Prostate gland (tissue), 2 donors: ENCODE results near the gene RAB36. TPM values are rescaled to one million over a fixed set of nuclear protein-coding genes. Genes with fewer than 3 reads are reported as not detected.

Experiments
- DNase-seq: peaks from one replicate; pipeline ENCODE4 v3.0.0-alpha.2; 2019; ENCODE audit warnings: low spot score
- H3K27ac ChIP-seq, 2 donors: fragments of 200-600 bp; sonication (generic); 2 replicates each; pipeline ENCODE4 v1.5.1; 2017 to 2019
- H3K27me3 ChIP-seq: fragments of 200-600 bp; sonication (generic); replicated peaks from 2 replicates; pipeline ENCODE4 v1.5.1; 2019; ENCODE audit not compliant: insufficient read depth
- H3K36me3 ChIP-seq, 2 donors: fragments of 200-600 bp; sonication (generic); 1 replicate in 1 of 2; 2 replicates in 1 of 2; pipeline versions ENCODE4 v1.5.1 to v1.8.1; 2017 to 2019
- H3K4me1 ChIP-seq: fragments of 200-600 bp; sonication (generic); replicated peaks from 2 replicates; pipeline ENCODE4 v1.5.1; 2019
- H3K4me3 ChIP-seq, 2 donors: fragments of 200-600 bp; sonication (generic); 2 replicates each; pipeline ENCODE4 v1.5.1; 2017 to 2019
- H3K9me3 ChIP-seq: fragments of 200-600 bp; sonication (generic); 2 replicates; pipeline ENCODE4 v1.5.1; 2017
- POLR2A ChIP-seq: fragments of 450-650 bp; IDR thresholded peaks from one replicate; pipeline ENCODE4 v1.6.1; 2016; ENCODE audit warnings: antibody characterized with exemption, mild to moderate bottlenecking
- POLR2AphosphoS5 ChIP-seq: sonication (generic); formaldehyde crosslinking; IDR thresholded peaks from one replicate; pipeline ENCODE4 v1.6.1; 2017; ENCODE audit warnings: antibody characterized with exemption
- WGBS: methylation state at CpG from one replicate; pipeline ENCODE4 v1.1.5; 2018; 5-methylcytosine and 5-hydroxymethylcytosine counted together
- intact Hi-C: fragments of 100-400 bp; cut with DNase I; formaldehyde crosslinking; loops from one replicate; pipeline ENCODE4 v1.14.2; 2022
- total RNA-seq, 2 donors: library from RNA; depleted of rRNA; stranded (reverse); fragments of >200 nt; gene quantifications; one replicate each; pipeline ENCODE4 v1.1.0, GENCODE V29; 2016
- TF ChIP-seq, protein P1 (sequence below), 4 experiments: fragments of 200-600 bp in 2 of 4; fragments of 450-650 bp in 2 of 4; sonication (generic) in 2 of 4; IDR thresholded peaks; 1 replicate in 3 of 4; 2 replicates in 1 of 4; pipeline ENCODE4 v1.5.1; 2016 to 2019; ENCODE audit warnings: antibody characterized with exemption in 4 of 4, mild to moderate bottlenecking in 2 of 4, moderate library complexity in 2 of 4

RAB36 gene
- total RNA-seq, 2 donors from 2014 or later, result 4.1 to 12.7 TPM

DNA sequence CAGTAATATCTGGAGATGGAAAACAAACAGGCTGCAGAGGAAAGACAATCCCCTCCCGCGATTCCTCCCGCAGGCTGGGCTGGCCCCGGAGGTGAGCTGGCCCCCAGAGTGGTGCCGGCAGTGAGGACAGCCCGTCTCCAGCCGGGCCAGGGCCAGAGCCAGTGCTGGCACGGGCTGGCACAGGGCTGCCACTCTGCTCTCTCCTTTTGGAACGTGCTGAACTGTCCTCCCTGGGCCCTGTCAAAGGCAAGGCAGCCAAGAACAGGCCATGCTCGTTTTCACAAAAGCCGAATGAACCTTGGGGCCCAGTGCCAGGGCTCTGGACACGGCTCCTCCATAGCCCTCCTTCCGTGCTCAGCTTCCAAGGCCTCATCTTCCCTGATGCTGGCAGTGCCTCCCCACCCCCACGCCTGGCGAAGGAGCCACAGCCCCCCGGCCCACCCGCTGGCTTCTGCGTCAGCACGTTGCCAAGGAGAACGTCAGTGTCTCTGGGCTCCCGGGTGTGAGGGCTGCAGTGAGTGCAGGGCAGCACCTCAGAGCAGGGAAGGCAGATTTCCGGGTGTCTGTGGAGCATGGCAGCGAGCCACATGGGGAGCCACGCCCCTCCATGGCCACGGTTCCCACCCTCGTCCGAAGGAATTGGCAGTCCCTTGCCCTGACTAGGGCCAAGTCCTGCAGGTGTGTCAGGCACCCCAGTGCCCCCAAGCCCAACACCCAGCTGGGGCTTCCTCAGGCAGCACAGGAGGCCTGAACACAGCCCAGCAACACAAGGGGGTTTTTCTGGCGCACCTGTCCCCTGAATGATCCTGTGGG is 46.4 kb upstream of the RAB36 start:
- peak; percentile 44 for TF ChIP-seq POLR2AphosphoS5
- TF ChIP-seq, protein P1, sequence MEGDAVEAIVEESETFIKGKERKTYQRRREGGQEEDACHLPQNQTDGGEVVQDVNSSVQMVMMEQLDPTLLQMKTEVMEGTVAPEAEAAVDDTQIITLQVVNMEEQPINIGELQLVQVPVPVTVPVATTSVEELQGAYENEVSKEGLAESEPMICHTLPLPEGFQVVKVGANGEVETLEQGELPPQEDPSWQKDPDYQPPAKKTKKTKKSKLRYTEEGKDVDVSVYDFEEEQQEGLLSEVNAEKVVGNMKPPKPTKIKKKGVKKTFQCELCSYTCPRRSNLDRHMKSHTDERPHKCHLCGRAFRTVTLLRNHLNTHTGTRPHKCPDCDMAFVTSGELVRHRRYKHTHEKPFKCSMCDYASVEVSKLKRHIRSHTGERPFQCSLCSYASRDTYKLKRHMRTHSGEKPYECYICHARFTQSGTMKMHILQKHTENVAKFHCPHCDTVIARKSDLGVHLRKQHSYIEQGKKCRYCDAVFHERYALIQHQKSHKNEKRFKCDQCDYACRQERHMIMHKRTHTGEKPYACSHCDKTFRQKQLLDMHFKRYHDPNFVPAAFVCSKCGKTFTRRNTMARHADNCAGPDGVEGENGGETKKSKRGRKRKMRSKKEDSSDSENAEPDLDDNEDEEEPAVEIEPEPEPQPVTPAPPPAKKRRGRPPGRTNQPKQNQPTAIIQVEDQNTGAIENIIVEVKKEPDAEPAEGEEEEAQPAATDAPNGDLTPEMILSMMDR (IDR thresholded peaks at IDR 0.05), result no peak
- Histone ChIP-seq H3K9me3 (no peaks in the 10 kb centered on the region), H3K27me3 (no peaks in the 10 kb centered on the region), H3K4me3 (no peak overlapping the region), H3K4me1 (peaks cover 14% of the 10 kb centered on the region), H3K27ac (peak overlapping the region; percentile 67 to 74), H3K36me3 (no peaks in the 10 kb centered on the region)
- WGBS, result 20% methylated on average over 28 of the region's 28 CpGs
- DNase-seq, result peak; percentile 58
- intact Hi-C loops, result no loop called here

DNA sequence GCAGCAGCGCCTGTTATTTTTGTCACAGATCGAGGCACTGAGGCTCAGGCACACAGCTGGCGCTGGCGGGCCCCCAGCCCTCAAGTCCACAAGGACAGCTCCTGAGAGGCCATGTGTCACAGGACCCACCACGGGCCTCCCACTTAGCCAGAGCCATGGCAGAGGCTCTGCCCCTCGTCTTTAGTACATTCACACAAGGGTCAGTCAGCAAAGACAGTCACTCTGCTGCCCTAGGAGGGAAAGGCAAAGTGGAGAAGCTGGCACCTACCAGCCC is 45.8 kb upstream of the RAB36 start:
- Histone ChIP-seq H3K9me3 (no peaks in the 10 kb centered on the region), H3K4me3 (no peak overlapping the region), H3K27ac (peak overlapping the region; percentile 67 to 74), H3K4me1 (peaks cover 14% of the 10 kb centered on the region), H3K27me3 (no peaks in the 10 kb centered on the region), H3K36me3 (no peaks in the 10 kb centered on the region)
- TF ChIP-seq POLR2AphosphoS5 (no peak), POLR2A (no peak)
- TF ChIP-seq, protein P1 (IDR thresholded peaks at IDR 0.05), result no peak
- DNase-seq, result no peak
- intact Hi-C loops, result no loop called here
- 90% methylated on average over 6 of the region's 6 CpGs for WGBS

DNA sequence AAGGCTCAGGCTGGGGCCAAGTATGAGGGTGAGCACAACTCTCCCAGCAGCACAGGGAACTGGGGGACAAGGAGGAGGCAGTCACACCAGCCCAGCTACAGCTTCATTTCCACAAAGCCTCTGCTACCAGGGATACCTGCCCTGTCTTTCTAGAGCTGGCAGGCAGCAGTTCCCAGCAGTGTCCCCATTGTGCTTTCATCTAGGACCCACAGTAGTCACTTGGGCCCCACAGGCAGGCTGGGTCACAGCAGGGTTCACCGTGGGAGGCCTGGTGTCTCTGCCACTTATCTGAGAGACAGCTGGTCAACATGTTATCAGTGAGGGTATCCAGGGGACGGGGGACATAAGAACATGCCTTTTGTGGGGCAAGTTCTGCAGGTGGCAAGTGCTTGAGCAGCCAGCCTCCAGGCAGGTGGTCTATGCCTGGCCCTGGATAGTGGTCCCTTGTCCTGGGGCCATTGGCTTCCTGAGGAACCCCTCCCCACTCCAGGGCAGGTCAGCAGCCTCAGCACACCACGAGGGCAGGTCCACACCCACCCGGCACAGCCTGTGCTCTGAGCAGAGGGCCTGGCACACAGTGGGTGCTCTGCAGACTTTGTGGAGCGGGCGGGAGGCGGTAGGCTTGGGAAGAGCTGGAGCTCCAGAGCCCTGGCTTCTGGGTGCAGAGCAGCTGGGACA is 45.0 kb upstream of the RAB36 start:
- H3K9me3 ChIP-seq, result no peaks in the 10 kb centered on the region
- H3K4me3 ChIP-seq, result no peak overlapping the region
- H3K27me3 ChIP-seq, result no peaks in the 10 kb centered on the region
- TF ChIP-seq POLR2AphosphoS5 (no peak), POLR2A (no peak)
- TF ChIP-seq, protein P1 (IDR thresholded peaks at IDR 0.05), result no peak
- intact Hi-C loops, result no loop called here
- no peaks in the 10 kb centered on the region for H3K36me3 ChIP-seq
- peak overlapping the region in 1 of 2 donors; percentile 67 for H3K27ac ChIP-seq
- 74% methylated on average over 3 of the region's 7 CpGs for WGBS
- DNase-seq, result no peak
- H3K4me1 ChIP-seq, result peaks cover 14% of the 10 kb centered on the region

DNA sequence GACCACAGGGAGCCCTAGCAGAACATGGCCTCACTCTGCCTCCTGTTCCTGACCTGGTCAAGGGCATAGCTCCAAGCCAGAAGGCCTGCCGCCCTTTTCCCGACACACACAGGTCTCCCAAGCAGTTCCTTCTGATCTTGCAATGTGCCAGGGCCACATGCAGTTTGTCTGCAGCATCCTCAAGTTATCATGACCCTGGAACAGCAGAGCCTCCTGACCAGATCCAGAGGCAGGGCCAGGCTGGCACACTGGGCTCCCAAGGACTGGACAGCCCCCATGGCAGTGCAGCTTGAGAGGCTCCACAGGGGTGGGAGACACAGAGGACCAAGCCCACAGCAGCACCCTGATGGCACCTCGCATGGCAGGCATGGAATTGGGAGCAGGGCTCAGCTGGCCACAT is 43.8 kb upstream of the RAB36 start:
- H3K27ac ChIP-seq, result no peak overlapping the region
- intact Hi-C loops, result no loop called here
- 97% methylated on average over 3 of the region's 3 CpGs for WGBS
- H3K4me1 ChIP-seq, result peaks cover 14% of the 10 kb centered on the region
- no peaks in the 10 kb centered on the region for H3K36me3 ChIP-seq
- no peaks in the 10 kb centered on the region for H3K9me3 ChIP-seq
- H3K4me3 ChIP-seq, result no peak overlapping the region
- no peak for TF ChIP-seq POLR2AphosphoS5
- TF ChIP-seq POLR2A, result no peak
- TF ChIP-seq, protein P1 (IDR thresholded peaks at IDR 0.05), result no peak
- no peak for DNase-seq
- H3K27me3 ChIP-seq, result no peaks in the 10 kb centered on the region
